AG04450 (cell line): Measurements from ENCODE around the gene FCHO1. TPM values are rescaled to one million over a fixed set of nuclear protein-coding genes. Genes with fewer than 3 reads are reported as not detected.

ENCODE experiments used
- CTCF ChIA-PET: fragments of 300-600, 350-600 bp; formaldehyde crosslinking; extraction: SDS; loops from one replicate; lab custom pipeline; 2022; ENCODE audit warnings: antibody characterized with exemption, inconsistent platforms; lab: Charles Lee
- POLR2A ChIA-PET: fragments of 350-600 bp; formaldehyde crosslinking; extraction: SDS; loops from one replicate; lab custom pipeline; 2021; ENCODE audit warnings: antibody characterized with exemption, inconsistent platforms; lab: Yijun Ruan, JAX
- DNase-seq: peaks from one replicate; pipeline ENCODE4 v3.0.0-alpha.2; 2011; ENCODE audit warnings: low read depth, low spot score
- H3K27ac ChIP-seq: one replicate; pipeline ENCODE4 v1.5.1; 2012; ENCODE audit warnings: low read depth, low read length, control low read depth
- H3K27me3 ChIP-seq: one replicate; pipeline ENCODE4 v1.6.0; 2012; ENCODE audit warnings: low read length; ENCODE audit not compliant: control insufficient read depth, insufficient read depth
- H3K4me3 ChIP-seq: 2 replicates; pipeline ENCODE4 v1.5.1; 2011; ENCODE audit warnings: mild to moderate bottlenecking, low read depth, low read length, control low read depth
- H3K9me3 ChIP-seq: 2 replicates; pipeline ENCODE4 v1.5.1; 2012; ENCODE audit warnings: low read length; ENCODE audit not compliant: control insufficient read depth, insufficient read depth
- CTCF ChIP-seq: IDR thresholded peaks from 2 replicates; pipeline ENCODE4 v1.5.1; 2011; ENCODE audit warnings: low read depth, low read length, control low read depth, inconsistent platforms
- polyA plus RNA-seq: library from polyadenylated mRNA; depleted of rRNA; stranded (reverse); fragments of >200 nt; gene quantifications from 2 replicates; pipeline ENCODE4 v1.2.3, GENCODE V29; 2011

The FCHO1 gene
- polyA plus RNA-seq, 1 experiment: 0.15 TPM

GRCh38 chr19:17794412-17794730 is 43.1 kb downstream of the FCHO1 start:
- Histone ChIP-seq H3K27ac (no peak overlapping the region), H3K4me3 (no peak overlapping the region), H3K9me3 (no peaks in the 10 kb centered on the region; the same call in 1 of the 2 replicates), H3K27me3 (peaks cover 34% of the 10 kb centered on the region)
- TF ChIP-seq CTCF: no peak
- CTCF ChIA-PET: interaction anchor here (1.0 kb wide), 1 partner anchor 10 kb away, joined by 3 read pairs; no protein-coding TSS in a partner anchor
- POLR2A ChIA-PET: interaction anchor here (1.2 kb wide), 1 partner anchor 28 kb away, joined by 3 read pairs; no protein-coding TSS in a partner anchor
- no peak for DNase-seq

GRCh38 chr19:17794731-17795494 is 43.6 kb downstream of the FCHO1 start, which contains the start of gene B3GNT3:
Gene B3GNT3, plus strand, starts transcription at chr19:17795138. Its CDS starts 12,670 bp downstream, at chr19:17807808.
- no peak for DNase-seq
- ChIA-PET CTCF (interaction anchor here (1.0 kb wide), 1 partner anchor 11 kb away, joined by 3 read pairs; no protein-coding TSS in a partner anchor), POLR2A (interaction anchor here (1.2 kb wide), 1 partner anchor 28 kb away, joined by 3 read pairs; no protein-coding TSS in a partner anchor)
- Histone ChIP-seq H3K9me3 (no peaks in the 10 kb centered on the region; the same call in 1 of the 2 replicates), H3K27me3 (peaks cover 34% of the 10 kb centered on the region), H3K4me3 (no peak within 1 kb of the TSS), H3K27ac (no peak within 1 kb of the TSS)
- no peak for TF ChIP-seq CTCF

- DNase-seq: no peak
- TF ChIP-seq CTCF: no peak
- Histone ChIP-seq H3K27me3 (peaks cover 34% of the 10 kb centered on the region), H3K9me3 (no peaks in the 10 kb centered on the region; the same call in 1 of the 2 replicates), H3K4me3 (no peak overlapping the region), H3K27ac (no peak overlapping the region)
- CTCF ChIA-PET: interaction anchor here (1.0 kb wide), 1 partner anchor 11 kb away, joined by 3 read pairs; no protein-coding TSS in a partner anchor
- POLR2A ChIA-PET: interaction anchor here (1.2 kb wide), 1 partner anchor 29 kb away, joined by 3 read pairs; no protein-coding TSS in a partner anchor
Observed at GRCh38 chr19:17795495-17795856, 44.2 kb downstream of the FCHO1 start.

GRCh38 chr19:17796013-17796837 is 44.9 kb downstream of the FCHO1 start:
- CTCF ChIA-PET: interaction anchor here (0.6 kb wide), 1 partner anchor 355 kb away, joined by 4 read pairs; no protein-coding TSS in a partner anchor
- no peak for TF ChIP-seq CTCF
- Histone ChIP-seq H3K4me3 (no peak overlapping the region), H3K27ac (no peak overlapping the region), H3K9me3 (no peaks in the 10 kb centered on the region; the same call in 1 of the 2 replicates), H3K27me3 (peaks cover 34% of the 10 kb centered on the region)
- DNase-seq: no peak
- POLR2A ChIA-PET: no interaction called here
